WTC11 (cell line): Measurements from ENCODE around the gene FEM1A.

Experiments used
- CTCF ChIP-seq: fragments of 200-600 bp; IDR thresholded peaks from 2 replicates; pipeline ENCODE4 v1.8.0; 2022; ENCODE audit warnings: antibody characterized with exemption
- ELF4 ChIP-seq: sonication (generic); formaldehyde crosslinking; IDR thresholded peaks from 2 replicates; pipeline ENCODE4 v1.8.1; 2022; ENCODE audit warnings: low read depth, mild to moderate bottlenecking, moderate library complexity, missing genetic modification reagents
- FOXJ3 ChIP-seq: sonication (generic); formaldehyde crosslinking; IDR thresholded peaks from 2 replicates; pipeline ENCODE4 v1.9.0; 2021; ENCODE audit warnings: missing genetic modification reagents, mild to moderate bottlenecking, borderline replicate concordance
- JUN ChIP-seq: sonication (generic); formaldehyde crosslinking; IDR thresholded peaks from 2 replicates; pipeline ENCODE4 v1.8.0; 2023; ENCODE audit warnings: mild to moderate bottlenecking, missing genetic modification reagents
- NR3C1 ChIP-seq: sonication (generic); formaldehyde crosslinking; conservative IDR thresholded peaks from 2 replicates; pipeline ENCODE4 v1.8.1; 2023; ENCODE audit warnings: low read depth, mild to moderate bottlenecking, missing genetic modification reagents
- SP1 ChIP-seq: sonication (generic); formaldehyde crosslinking; conservative IDR thresholded peaks from 2 replicates; pipeline ENCODE4 v1.8.1; 2022; ENCODE audit warnings: missing genetic modification reagents

GRCh38 chr19:4802711-4803110 lies 11.2 kb downstream of the FEM1A start:
- TF ChIP-seq CTCF (no peak), JUN (CRISPR knock-in tag) (no peak), FOXJ3 (no peak), SP1 (CRISPR knock-in tag) (no peak), ELF4 (no peak), NR3C1 (CRISPR knock-in tag) (no peak)
